GM12878 (cell line): ENCODE data around the gene FNTB. TPM values are rescaled to one million over a fixed set of nuclear protein-coding genes. Genes with fewer than 3 reads are reported as not detected.

Experiments
- ATAC-seq: fragments of 200-7000 bp; cut with Tn5 transposase; 3 replicates; pipeline ENCODE4 v1.9.1; 2020; ENCODE audit warnings: mild to moderate bottlenecking, moderate library complexity
- BruUV-seq: library from RNA; stranded (reverse); fragments of 400-500 nt; replicated peaks from 2 replicates; lab custom pipeline; 2021; lab: Mats Ljungman, UMichigan
- CTCF ChIA-PET: fragments of 300-600 bp; sonication (Branson Sonifier 250); formaldehyde crosslinking; extraction: SDS; loops from one replicate; lab custom pipeline; 2021; ENCODE audit warnings: inconsistent platforms; lab: Yijun Ruan, JAX
- POLR2A ChIA-PET: fragments of 350-600 bp; formaldehyde crosslinking; extraction: SDS; loops from one replicate; lab custom pipeline; 2021; ENCODE audit warnings: inconsistent platforms; lab: Charles Lee
- RAD21 ChIA-PET: fragments of 300-600 bp; sonication (Branson Sonifier 250); formaldehyde crosslinking; loops from one replicate; lab custom pipeline; 2023; ENCODE audit warnings: antibody characterized with exemption; ENCODE audit not compliant: unreplicated experiment; lab: Charles Lee
- SMC1A ChIA-PET: fragments of 300-600 bp; sonication (Branson Sonifier 250); formaldehyde crosslinking; loops from one replicate; lab custom pipeline; 2023; ENCODE audit not compliant: unreplicated experiment, uncharacterized antibody; lab: Charles Lee
- DNase-seq: peaks from one replicate; pipeline ENCODE4 v3.0.0-alpha.2; 2011; ENCODE audit warnings: low read depth, low spot score
- FAIRE-seq: peaks from 3 replicates; lab custom pipeline; 2011; peaks lifted over from hg19 to GRCh38; lab: Jason Lieb, UNC
- H2AFZ ChIP-seq: 2 replicates; pipeline ENCODE4 v1.6.0; 2011; ENCODE audit warnings: low read depth, low read length, control low read depth; ENCODE audit not compliant: control insufficient read depth
- H3K27ac ChIP-seq: 2 replicates; pipeline ENCODE4 v1.5.1; 2011; ENCODE audit warnings: control low read depth; ENCODE audit not compliant: control insufficient read depth, insufficient read depth
- H3K27me3 ChIP-seq, 2 experiments: replicated peaks in 1 of 2; 2 replicates each; pipeline versions ENCODE4 v1.6.0 to v1.6.1; 2011; ENCODE audit warnings: low read length in 1 of 2; ENCODE audit not compliant: control insufficient read depth in 2 of 2, insufficient read depth in 2 of 2
- H3K36me3 ChIP-seq, 2 experiments: 2 replicates each; pipeline ENCODE4 v1.5.1; 2011; ENCODE audit warnings: low read length in 1 of 2; ENCODE audit not compliant: control insufficient read depth in 2 of 2, insufficient read depth in 2 of 2
- H3K4me1 ChIP-seq: 2 replicates; pipeline ENCODE4 v1.6.1; 2011; ENCODE audit warnings: mild to moderate bottlenecking, low read length, moderate library complexity, mixed read lengths; ENCODE audit not compliant: control insufficient read depth, insufficient read depth
- H3K4me2 ChIP-seq: 2 replicates; pipeline ENCODE4 v1.6.0; 2011; ENCODE audit warnings: control low read depth; ENCODE audit not compliant: control insufficient read depth, insufficient read depth
- H3K4me3 ChIP-seq: fragments of 200-600 bp; sonication (generic); 2 replicates; pipeline ENCODE4 v1.5.1; 2016
- H3K79me2 ChIP-seq: 2 replicates; pipeline ENCODE4 v1.6.0; 2011; ENCODE audit warnings: low read length; ENCODE audit not compliant: control insufficient read depth, insufficient read depth
- H3K9ac ChIP-seq: 2 replicates; pipeline ENCODE4 v1.8.0; 2011; ENCODE audit warnings: low read length, control low read depth, mixed read lengths; ENCODE audit not compliant: control insufficient read depth, insufficient read depth
- H3K9me3 ChIP-seq: replicated peaks from 3 replicates; pipeline ENCODE4 v1.5.1; 2011; ENCODE audit warnings: mild to moderate bottlenecking, low read length; ENCODE audit not compliant: control insufficient read depth, insufficient read depth
- H4K20me1 ChIP-seq: 2 replicates; pipeline ENCODE4 v1.6.0; 2011; ENCODE audit not compliant: control insufficient read depth, insufficient read depth
- BCL11A ChIP-seq: IDR thresholded peaks from 2 replicates; pipeline ENCODE4 v1.6.1; 2011; ENCODE audit warnings: low read depth, low read length
- HDAC6 ChIP-seq: fragments of 200-600 bp; sonication (generic); IDR thresholded peaks from one replicate; pipeline ENCODE4 v1.8.0; 2017; ENCODE audit warnings: antibody characterized with exemption; ENCODE audit not compliant: unreplicated experiment
- MEF2B ChIP-seq: fragments of 450-650 bp; IDR thresholded peaks from 2 replicates; pipeline ENCODE4 v1.6.1; 2018; ENCODE audit warnings: mild to moderate bottlenecking, moderate library complexity; ENCODE audit not compliant: partially characterized antibody, poor library complexity, severe bottlenecking
- NBN ChIP-seq: fragments of 450-650 bp; IDR thresholded peaks from 2 replicates; pipeline ENCODE4 v1.6.1; 2016
- NFYB ChIP-seq: IDR thresholded peaks from 2 replicates; pipeline ENCODE4 v1.6.1; 2011; ENCODE audit warnings: low read depth, mild to moderate bottlenecking, low read length, improper control_type of control experiment, moderate library complexity; ENCODE audit not compliant: insufficient read depth
- NR2C2 ChIP-seq: IDR thresholded peaks from 2 replicates; pipeline ENCODE4 v1.6.1; 2011; ENCODE audit warnings: borderline replicate concordance, low read depth; ENCODE audit not compliant: control insufficient read depth, insufficient read length
- RB1 ChIP-seq: fragments of 450-650 bp; formaldehyde crosslinking; IDR thresholded peaks from 2 replicates; pipeline ENCODE4 v1.6.1; 2017; ENCODE audit warnings: mild to moderate bottlenecking, borderline replicate concordance
- SIN3A ChIP-seq: IDR thresholded peaks from 2 replicates; pipeline ENCODE4 v1.6.1; 2012; ENCODE audit warnings: low read depth, low read length, improper control_type of control experiment
- ZBED1 ChIP-seq: IDR thresholded peaks from 2 replicates; pipeline ENCODE4 v1.6.1; 2016; ENCODE audit warnings: borderline replicate concordance
- ZNF24 ChIP-seq: fragments of 450-650 bp; IDR thresholded peaks from 2 replicates; pipeline ENCODE4 v1.6.1; 2017; ENCODE audit warnings: antibody characterized with exemption, mild to moderate bottlenecking
- ZNF274 ChIP-seq: IDR thresholded peaks from one replicate; pipeline ENCODE4 v1.8.0; 2011; ENCODE audit not compliant: insufficient read length, insufficient read depth
- ZZZ3 ChIP-seq: IDR thresholded peaks from 2 replicates; pipeline ENCODE4 v1.6.1; 2011; ENCODE audit warnings: low read depth; ENCODE audit not compliant: control insufficient read depth, insufficient read length
- WGBS: methylation state at CpG from one replicate; pipeline ENCODE4 v1.1.6; 2016; ENCODE audit warnings: low lambda C conversion rate; ENCODE audit not compliant: insufficient replicate concordance, insufficient coverage; ENCODE audit errors: missing lambda C conversion rate; 5-methylcytosine and 5-hydroxymethylcytosine counted together
- in situ Hi-C: fragments of 300-500 bp; cut with MboI; formaldehyde crosslinking; loops from 9 replicates; pipeline ENCODE4 v1.14.3; 2018; ENCODE audit warnings: mixed read lengths
- intact Hi-C: fragments of 100-400 bp; cut with micrococcal nuclease; formaldehyde crosslinking; loops from one replicate; pipeline ENCODE4 v1.14.2; 2022; ENCODE audit not compliant: unreplicated experiment
- polyA plus RNA-seq, 11 experiments: library from polyadenylated mRNA; depleted of rRNA in 4 of 11; unstranded in 6 of 11; stranded (reverse) in 5 of 11; fragments of >200 nt; fragmentation: Nextera tagmentation in 4 of 11; fragmentation: Illumina TruSeq in 1 of 11; extraction: Ambion mirVana in 4 of 11; extraction: Trizol in 1 of 11; gene quantifications; 1 replicate in 1 of 11; 2 replicates in 10 of 11; pipeline versions ENCODE4 v1.2.1 to v1.2.3, GENCODE V29; 2011 to 2016; ENCODE audit warnings: inconsistent platforms in 2 of 11, missing spikeins in 2 of 11, low read depth in 1 of 11
- total RNA-seq, 4 experiments: library from RNA; depleted of rRNA in 3 of 4; stranded (reverse); fragments of >200 nt in 3 of 4; fragmentation: Illumina TruSeq in 1 of 4; extraction: Trizol in 1 of 4; gene quantifications; 2 replicates each; pipeline versions ENCODE4 v1.2.1 to v1.2.3, GENCODE V29; 2013 to 2021
- TF ChIP-seq, protein P1 (sequence below): fragments of 450-650 bp; IDR thresholded peaks from 2 replicates; pipeline ENCODE4 v1.6.1; 2016; ENCODE audit warnings: mild to moderate bottlenecking
- TF ChIP-seq, protein P2 (sequence below): IDR thresholded peaks from 2 replicates; pipeline ENCODE4 v1.6.1; 2011; ENCODE audit warnings: mild to moderate bottlenecking, low read depth, low read length, moderate library complexity; ENCODE audit not compliant: insufficient replicate concordance
- TF ChIP-seq, protein P3 (sequence below): fragments of 450-650 bp; IDR thresholded peaks from 2 replicates; pipeline ENCODE4 v1.6.1; 2017; ENCODE audit warnings: borderline replicate concordance
- TF ChIP-seq, protein P4 (sequence below): IDR thresholded peaks from 2 replicates; pipeline ENCODE4 v1.6.1; 2012; ENCODE audit warnings: improper control_type of control experiment, low read depth, low read length; ENCODE audit not compliant: insufficient replicate concordance

FNTB gene
- total and polyA plus RNA-seq, 10 of the 15 experiments (the other 5 are each of a cell fraction or from before 2014, with no cell fraction given), result 10.4 to 25.1 (median 16.7) TPM

DNA sequence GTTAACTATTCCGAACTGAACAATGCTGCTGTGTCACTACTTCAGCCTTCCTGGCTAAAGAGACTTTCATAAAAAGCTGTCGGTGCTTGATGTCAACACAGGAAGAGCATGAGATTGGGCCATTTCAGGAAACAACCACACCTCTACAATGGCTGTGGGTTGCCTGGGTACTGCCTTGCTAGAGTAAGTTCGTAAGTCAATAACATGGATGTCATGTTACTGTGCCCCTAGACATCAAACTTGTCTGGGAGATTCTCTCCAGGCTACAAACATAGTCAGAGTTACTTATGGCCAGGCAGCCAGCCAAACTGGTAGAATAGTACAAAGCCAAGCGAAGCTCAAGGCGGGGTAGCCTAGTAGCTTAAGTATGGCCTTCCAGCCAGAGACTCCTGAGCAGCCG lies 92.5 kb downstream of the FNTB start:
- Histone ChIP-seq H2AFZ (no peak overlapping the region), H4K20me1 (no peaks in the 10 kb centered on the region), H3K9me3 (no peaks in the 10 kb centered on the region), H3K4me1 (no peaks in the 10 kb centered on the region), H3K9ac (no peak overlapping the region), H3K27ac (no peak overlapping the region), H3K27me3 (no peaks in the 10 kb centered on the region), H3K79me2 (no peaks in the 10 kb centered on the region; the same call in 1 of the 2 replicates), H3K4me3 (no peak overlapping the region), H3K4me2 (no peak overlapping the region), H3K36me3 (peaks cover 11 to 28% of the 10 kb centered on the region in 2 experiments)
- intact Hi-C loops (no loop called here), in situ Hi-C loops (no loop called here)
- ChIA-PET RAD21 (no interaction called here), CTCF (interaction anchor here (0.6 kb wide), 1 partner anchor 27 kb away, joined by 3 read pairs; no protein-coding TSS in a partner anchor), SMC1A (interaction anchor here (0.8 kb wide), 1 partner anchor 20 kb away, joined by 3 read pairs; no protein-coding TSS in a partner anchor), POLR2A (interaction anchor here (0.6 kb wide), 1 partner anchor 93 kb away, joined by 3 read pairs; no protein-coding TSS in a partner anchor)
- DNase-seq (no peak), FAIRE-seq (no peak), ATAC-seq (no peak)
- no TSS peak for BruUV-seq
- 88% methylated on average over 6 of the region's 6 CpGs for WGBS
- TF ChIP-seq SIN3A (no peak), ZNF274 (no peak), NBN (no peak), HDAC6 (no peak), RB1 (no peak), MEF2B (no peak), NFYB (no peak), BCL11A (no peak), ZNF24 (no peak), ZZZ3 (no peak), NR2C2 (no peak), ZBED1 (no peak)
- TF ChIP-seq, protein P1, sequence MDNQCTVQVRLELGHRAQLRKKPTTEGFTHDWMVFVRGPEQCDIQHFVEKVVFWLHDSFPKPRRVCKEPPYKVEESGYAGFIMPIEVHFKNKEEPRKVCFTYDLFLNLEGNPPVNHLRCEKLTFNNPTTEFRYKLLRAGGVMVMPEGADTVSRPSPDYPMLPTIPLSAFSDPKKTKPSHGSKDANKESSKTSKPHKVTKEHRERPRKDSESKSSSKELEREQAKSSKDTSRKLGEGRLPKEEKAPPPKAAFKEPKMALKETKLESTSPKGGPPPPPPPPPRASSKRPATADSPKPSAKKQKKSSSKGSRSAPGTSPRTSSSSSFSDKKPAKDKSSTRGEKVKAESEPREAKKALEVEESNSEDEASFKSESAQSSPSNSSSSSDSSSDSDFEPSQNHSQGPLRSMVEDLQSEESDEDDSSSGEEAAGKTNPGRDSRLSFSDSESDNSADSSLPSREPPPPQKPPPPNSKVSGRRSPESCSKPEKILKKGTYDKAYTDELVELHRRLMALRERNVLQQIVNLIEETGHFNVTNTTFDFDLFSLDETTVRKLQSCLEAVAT, result no peak
- TF ChIP-seq, protein P2, sequence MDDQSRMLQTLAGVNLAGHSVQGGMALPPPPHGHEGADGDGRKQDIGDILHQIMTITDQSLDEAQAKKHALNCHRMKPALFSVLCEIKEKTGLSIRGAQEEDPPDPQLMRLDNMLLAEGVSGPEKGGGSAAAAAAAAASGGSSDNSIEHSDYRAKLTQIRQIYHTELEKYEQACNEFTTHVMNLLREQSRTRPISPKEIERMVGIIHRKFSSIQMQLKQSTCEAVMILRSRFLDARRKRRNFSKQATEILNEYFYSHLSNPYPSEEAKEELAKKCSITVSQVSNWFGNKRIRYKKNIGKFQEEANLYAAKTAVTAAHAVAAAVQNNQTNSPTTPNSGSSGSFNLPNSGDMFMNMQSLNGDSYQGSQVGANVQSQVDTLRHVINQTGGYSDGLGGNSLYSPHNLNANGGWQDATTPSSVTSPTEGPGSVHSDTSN, result no peak
- TF ChIP-seq, protein P3, sequence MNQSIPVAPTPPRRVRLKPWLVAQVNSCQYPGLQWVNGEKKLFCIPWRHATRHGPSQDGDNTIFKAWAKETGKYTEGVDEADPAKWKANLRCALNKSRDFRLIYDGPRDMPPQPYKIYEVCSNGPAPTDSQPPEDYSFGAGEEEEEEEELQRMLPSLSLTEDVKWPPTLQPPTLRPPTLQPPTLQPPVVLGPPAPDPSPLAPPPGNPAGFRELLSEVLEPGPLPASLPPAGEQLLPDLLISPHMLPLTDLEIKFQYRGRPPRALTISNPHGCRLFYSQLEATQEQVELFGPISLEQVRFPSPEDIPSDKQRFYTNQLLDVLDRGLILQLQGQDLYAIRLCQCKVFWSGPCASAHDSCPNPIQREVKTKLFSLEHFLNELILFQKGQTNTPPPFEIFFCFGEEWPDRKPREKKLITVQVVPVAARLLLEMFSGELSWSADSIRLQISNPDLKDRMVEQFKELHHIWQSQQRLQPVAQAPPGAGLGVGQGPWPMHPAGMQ, result no peak
- TF ChIP-seq, protein P4, sequence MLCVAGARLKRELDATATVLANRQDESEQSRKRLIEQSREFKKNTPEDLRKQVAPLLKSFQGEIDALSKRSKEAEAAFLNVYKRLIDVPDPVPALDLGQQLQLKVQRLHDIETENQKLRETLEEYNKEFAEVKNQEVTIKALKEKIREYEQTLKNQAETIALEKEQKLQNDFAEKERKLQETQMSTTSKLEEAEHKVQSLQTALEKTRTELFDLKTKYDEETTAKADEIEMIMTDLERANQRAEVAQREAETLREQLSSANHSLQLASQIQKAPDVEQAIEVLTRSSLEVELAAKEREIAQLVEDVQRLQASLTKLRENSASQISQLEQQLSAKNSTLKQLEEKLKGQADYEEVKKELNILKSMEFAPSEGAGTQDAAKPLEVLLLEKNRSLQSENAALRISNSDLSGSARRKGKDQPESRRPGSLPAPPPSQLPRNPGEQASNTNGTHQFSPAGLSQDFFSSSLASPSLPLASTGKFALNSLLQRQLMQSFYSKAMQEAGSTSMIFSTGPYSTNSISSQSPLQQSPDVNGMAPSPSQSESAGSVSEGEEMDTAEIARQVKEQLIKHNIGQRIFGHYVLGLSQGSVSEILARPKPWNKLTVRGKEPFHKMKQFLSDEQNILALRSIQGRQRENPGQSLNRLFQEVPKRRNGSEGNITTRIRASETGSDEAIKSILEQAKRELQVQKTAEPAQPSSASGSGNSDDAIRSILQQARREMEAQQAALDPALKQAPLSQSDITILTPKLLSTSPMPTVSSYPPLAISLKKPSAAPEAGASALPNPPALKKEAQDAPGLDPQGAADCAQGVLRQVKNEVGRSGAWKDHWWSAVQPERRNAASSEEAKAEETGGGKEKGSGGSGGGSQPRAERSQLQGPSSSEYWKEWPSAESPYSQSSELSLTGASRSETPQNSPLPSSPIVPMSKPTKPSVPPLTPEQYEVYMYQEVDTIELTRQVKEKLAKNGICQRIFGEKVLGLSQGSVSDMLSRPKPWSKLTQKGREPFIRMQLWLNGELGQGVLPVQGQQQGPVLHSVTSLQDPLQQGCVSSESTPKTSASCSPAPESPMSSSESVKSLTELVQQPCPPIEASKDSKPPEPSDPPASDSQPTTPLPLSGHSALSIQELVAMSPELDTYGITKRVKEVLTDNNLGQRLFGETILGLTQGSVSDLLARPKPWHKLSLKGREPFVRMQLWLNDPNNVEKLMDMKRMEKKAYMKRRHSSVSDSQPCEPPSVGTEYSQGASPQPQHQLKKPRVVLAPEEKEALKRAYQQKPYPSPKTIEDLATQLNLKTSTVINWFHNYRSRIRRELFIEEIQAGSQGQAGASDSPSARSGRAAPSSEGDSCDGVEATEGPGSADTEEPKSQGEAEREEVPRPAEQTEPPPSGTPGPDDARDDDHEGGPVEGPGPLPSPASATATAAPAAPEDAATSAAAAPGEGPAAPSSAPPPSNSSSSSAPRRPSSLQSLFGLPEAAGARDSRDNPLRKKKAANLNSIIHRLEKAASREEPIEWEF, result no peak
- TF ChIP-seq, all 136 proteins: peak for 0
